ENCODE measurements around the gene FGFR3. TPM values are rescaled to one million over a fixed set of nuclear protein-coding genes. Genes with fewer than 3 reads are reported as not detected.

Gene FGFR3
- total and polyA plus RNA-seq, 9 of the 15 experiments (the other 6 are each of a cell fraction or from before 2014, with no cell fraction given), result 1.2 to 60.4 (median 12.7) TPM

DNA sequence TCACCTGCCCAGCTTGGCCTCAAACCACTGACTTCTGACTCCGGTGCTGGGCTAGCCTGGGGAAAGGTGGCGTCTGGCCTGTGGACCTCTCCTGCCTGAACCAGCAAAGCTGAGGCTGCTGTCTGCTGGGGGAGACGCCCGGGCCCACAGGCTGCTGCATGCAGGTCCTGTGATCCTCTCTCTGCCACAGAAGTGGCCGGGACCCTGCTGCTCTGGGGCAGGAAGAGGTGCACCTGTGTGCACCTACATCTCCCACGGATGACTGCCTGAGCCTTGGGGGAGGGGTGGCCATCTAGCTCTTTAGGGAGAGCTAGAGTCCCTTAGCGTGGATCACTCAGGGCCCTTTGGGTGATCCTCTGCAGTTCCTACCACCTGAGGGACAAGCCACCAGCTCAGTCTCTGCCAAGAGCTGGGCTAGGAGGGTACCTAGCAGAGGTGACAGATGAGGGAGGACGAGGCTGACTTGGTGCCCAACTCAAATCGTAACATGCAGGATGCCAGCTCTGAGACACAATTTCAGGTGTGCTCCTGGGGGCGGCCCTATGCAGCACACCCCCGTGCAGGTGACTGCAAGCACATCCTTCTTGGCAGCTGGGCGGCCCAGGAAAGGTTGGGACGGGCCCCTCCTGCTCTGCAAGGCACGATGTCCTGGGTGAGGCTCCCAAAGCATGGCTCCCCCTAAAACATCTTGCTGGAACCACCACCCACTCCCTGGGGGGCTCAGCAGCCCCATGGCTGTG is 40.4 kb downstream of the FGFR3 start:
- no peaks in the 10 kb centered on the region; the same call in 2 of the 3 replicates for H3K79me2 ChIP-seq (ENCODE audit: control insufficient read depth, insufficient read depth, low read length)
- 94% methylated on average over 13 of the region's 14 CpGs for WGBS (ENCODE audit: insufficient coverage, low coverage, missing lambda C conversion rate)
- ATAC-seq (no peak), DNase-seq (ENCODE audit: extremely low read depth in 1 of 4, low spot score in 3 of 4) (no peak), FAIRE-seq (no peak)
- H3K4me1 ChIP-seq (replicated peaks in 1 of 2; ENCODE audit: control insufficient read depth in 2 of 2, insufficient read depth in 2 of 2, low read length in 2 of 2), result no peaks in the 10 kb centered on the region; a peak in 2 of 5 replicates
- no peak overlapping the region for H3K9ac ChIP-seq (ENCODE audit: insufficient read depth in 1 of 2, low read depth in 2 of 2, low read length in 2 of 2)
- H3K27me3 ChIP-seq (ENCODE audit: control insufficient read depth in 2 of 2, insufficient read depth in 2 of 2, low read length in 2 of 2), result no peaks in the 10 kb centered on the region
- in situ Hi-C loops (cut with MboI) (no loop called here), intact Hi-C loops (cut with micrococcal nuclease) (no loop called here)
- peaks cover 2% of the 10 kb centered on the region for H3K9me1 ChIP-seq (ENCODE audit: control insufficient read depth, insufficient read depth, low read length)
- no peak overlapping the region for H3K4me2 ChIP-seq (ENCODE audit: insufficient read depth, low read length)
- ChIA-PET POLR2A (interaction anchor here (0.7 to 1.2 kb wide), 2 partner anchors 9 to 12 kb away, joined by 3 to 4 read pairs; no protein-coding TSS in a partner anchor), CTCF (ENCODE audit: low intra/inter-chr PET ratio) (no interaction called here)
- no peaks in the 10 kb centered on the region for H3K9me3 ChIP-seq (replicated peaks; ENCODE audit: control insufficient read depth, insufficient read depth, low read depth, low read length)
- H2AFZ ChIP-seq (ENCODE audit: low read depth, low read length), result no peak overlapping the region
- no TSS peak for BruUV-seq (replicated peaks)
- H3K27ac ChIP-seq (ENCODE audit: extremely low read depth, low read depth, low read length), result no peak overlapping the region
- no peak overlapping the region for H3K4me3 ChIP-seq
- H4K20me1 ChIP-seq (replicated peaks; ENCODE audit: control insufficient read depth, insufficient read depth, low read length), result peaks cover 10% of the 10 kb centered on the region
- H3K36me3 ChIP-seq (ENCODE audit: control insufficient read depth, insufficient read depth, low read length), result peaks cover 88% of the 10 kb centered on the region; the same call in 2 of the 3 replicates
- TF ChIP-seq KDM4B (IDR thresholded peaks at IDR 0.05; ENCODE audit: borderline replicate concordance in 2 of 2, low read depth in 1 of 2), result no peak
- no peak for TF ChIP-seq MCM3 (IDR thresholded peaks at IDR 0.05)
- TF ChIP-seq, protein P1, sequence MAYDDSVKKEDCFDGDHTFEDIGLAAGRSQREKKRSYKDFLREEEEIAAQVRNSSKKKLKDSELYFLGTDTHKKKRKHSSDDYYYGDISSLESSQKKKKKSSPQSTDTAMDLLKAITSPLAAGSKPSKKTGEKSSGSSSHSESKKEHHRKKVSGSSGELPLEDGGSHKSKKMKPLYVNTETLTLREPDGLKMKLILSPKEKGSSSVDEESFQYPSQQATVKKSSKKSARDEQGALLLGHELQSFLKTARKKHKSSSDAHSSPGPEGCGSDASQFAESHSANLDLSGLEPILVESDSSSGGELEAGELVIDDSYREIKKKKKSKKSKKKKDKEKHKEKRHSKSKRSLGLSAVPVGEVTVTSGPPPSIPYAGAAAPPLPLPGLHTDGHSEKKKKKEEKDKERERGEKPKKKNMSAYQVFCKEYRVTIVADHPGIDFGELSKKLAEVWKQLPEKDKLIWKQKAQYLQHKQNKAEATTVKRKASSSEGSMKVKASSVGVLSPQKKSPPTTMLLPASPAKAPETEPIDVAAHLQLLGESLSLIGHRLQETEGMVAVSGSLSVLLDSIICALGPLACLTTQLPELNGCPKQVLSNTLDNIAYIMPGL (CRISPR knock-in tag; IDR thresholded peaks at IDR 0.05), result no peak
